GM12864 (cell line): Measurements from ENCODE around the gene CCDC33.

Source experiments
- DNase-seq: peaks from one replicate; pipeline ENCODE4 v3.0.0-alpha.2; 2011; ENCODE audit warnings: low read depth
- H3K4me3 ChIP-seq: 2 replicates; pipeline ENCODE4 v1.5.1; 2011; ENCODE audit warnings: mild to moderate bottlenecking, low read depth, low read length, control low read depth
- CTCF ChIP-seq: IDR thresholded peaks from 2 replicates; pipeline ENCODE4 v1.5.1; 2011; ENCODE audit warnings: low read depth, mild to moderate bottlenecking, moderate library complexity, low read length, control low read depth, inconsistent platforms; ENCODE audit errors: missing control alignments

The CCDC33 gene

GRCh38 chr15:74250266-74250665, 14.1 kb downstream of the CCDC33 start:
- H3K4me3 ChIP-seq: no peak overlapping the region
- no peak for DNase-seq
- no peak for TF ChIP-seq CTCF

GRCh38 chr15:74251131-74251811, 15.1 kb downstream of the CCDC33 start:
- no peak for TF ChIP-seq CTCF
- no peak overlapping the region for H3K4me3 ChIP-seq
- DNase-seq: no peak

- H3K4me3 ChIP-seq: no peak overlapping the region
- no peak for DNase-seq
- TF ChIP-seq CTCF: no peak
Measured at GRCh38 chr15:74252291-74252690, 16.2 kb downstream of the CCDC33 start.

GRCh38 chr15:74252721-74253120, 16.6 kb downstream of the CCDC33 start:
- DNase-seq: no peak
- no peak for TF ChIP-seq CTCF
- no peak overlapping the region for H3K4me3 ChIP-seq

- H3K4me3 ChIP-seq: no peak overlapping the region
- TF ChIP-seq CTCF: no peak
- no peak for DNase-seq
Measured at GRCh38 chr15:74253211-74253921, 17.2 kb downstream of the CCDC33 start.

GRCh38 chr15:74257105-74257504, 21.0 kb downstream of the CCDC33 start:
- no peak for TF ChIP-seq CTCF
- DNase-seq: no peak
- no peak overlapping the region for H3K4me3 ChIP-seq

GRCh38 chr15:74257623-74258022, 21.5 kb downstream of the CCDC33 start:
- no peak overlapping the region for H3K4me3 ChIP-seq
- no peak for TF ChIP-seq CTCF
- no peak for DNase-seq
